NCI-H748 (cell line): ENCODE results near the gene SMTN.
"Not testable (repeated sequence)": the region's sequence is repeated elsewhere in the genome, so short reads cannot be mapped to it uniquely, and the experiment has no call there.

Experiments used
- DNase-seq: peaks from one replicate; lab custom pipeline; 2025; ENCODE audit not compliant: unreplicated experiment; lab: John Stamatoyannopoulos, UW

SMTN gene

DNA sequence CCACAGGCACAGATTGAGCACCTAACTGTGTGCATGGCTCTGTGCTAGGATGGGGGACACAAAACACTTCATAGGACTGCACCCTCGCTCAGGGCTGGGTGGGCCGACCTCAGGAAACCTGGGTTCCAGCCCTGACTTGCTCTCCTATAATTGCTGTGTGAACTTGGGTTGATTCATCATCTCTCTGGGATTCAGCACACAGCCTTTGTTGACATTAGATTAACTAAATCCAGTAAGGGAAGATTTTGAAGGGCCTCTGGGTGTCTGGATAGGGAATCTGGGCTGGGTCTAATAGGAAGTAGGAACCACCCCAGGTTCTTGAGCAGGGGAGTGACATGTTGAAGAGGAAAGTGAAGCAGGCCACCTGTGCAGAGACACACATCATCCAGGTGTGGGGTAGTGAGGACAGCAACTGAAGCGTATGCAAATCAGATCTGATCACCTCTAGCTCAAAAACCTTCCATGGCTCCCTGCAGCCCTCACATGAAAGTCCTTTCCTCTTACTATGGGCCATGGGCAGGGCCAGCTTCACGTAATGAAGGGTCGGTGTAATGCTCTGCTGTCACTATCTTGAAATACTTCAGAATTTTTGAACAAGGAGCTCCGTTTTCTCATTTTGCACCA, 11.3 kb upstream of the SMTN start:
- DNase-seq, result not testable (repeated sequence)

DNA sequence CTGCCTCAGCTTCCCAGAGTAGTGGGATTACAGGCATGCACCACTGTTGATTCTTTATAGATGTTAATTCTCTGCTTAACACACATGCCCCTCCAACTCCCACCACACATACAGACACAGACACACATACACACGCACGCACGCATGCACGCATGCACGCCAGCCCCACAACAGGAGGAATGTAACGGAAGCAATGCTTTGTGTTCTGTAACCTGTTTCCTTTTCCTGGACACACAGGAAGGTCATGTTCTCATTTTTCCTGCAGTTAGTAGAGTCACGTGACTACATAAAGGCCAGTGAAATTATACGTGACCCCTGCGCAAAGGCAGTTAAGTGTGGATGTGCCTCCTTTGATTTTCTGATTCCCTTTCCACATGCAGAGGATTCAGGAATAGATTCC, 8.0 kb upstream of the SMTN start:
- DNase-seq, result not testable (repeated sequence)

DNA sequence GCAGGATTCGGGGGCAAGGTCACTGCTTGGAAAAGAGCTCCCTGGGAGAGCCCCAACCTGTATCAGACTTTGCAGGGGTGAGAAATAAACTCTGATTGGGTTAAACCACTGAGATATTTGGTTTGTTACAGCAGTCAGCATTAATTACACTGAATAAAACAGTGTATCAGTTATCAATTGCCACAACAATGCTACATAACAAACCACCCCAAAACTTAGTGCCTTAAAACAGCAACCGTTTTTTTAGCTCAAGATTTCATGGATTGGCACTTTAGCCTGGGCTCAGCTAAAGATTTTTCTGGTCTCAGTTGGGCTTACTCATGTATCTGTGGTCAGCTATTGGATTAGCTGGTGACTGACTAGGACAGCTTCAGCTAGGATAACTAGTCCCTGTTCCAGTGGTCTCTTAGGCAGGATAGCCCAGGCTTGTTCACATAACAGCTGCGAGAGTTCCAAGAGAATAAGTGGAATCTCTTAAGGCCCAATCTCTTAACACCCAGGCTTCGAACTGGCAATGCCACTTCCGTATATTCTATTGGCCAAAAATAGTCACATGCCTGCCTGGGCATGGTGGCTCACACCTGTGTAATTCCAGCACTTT, 7.5 kb upstream of the SMTN start:
- not testable (repeated sequence) for DNase-seq

DNA sequence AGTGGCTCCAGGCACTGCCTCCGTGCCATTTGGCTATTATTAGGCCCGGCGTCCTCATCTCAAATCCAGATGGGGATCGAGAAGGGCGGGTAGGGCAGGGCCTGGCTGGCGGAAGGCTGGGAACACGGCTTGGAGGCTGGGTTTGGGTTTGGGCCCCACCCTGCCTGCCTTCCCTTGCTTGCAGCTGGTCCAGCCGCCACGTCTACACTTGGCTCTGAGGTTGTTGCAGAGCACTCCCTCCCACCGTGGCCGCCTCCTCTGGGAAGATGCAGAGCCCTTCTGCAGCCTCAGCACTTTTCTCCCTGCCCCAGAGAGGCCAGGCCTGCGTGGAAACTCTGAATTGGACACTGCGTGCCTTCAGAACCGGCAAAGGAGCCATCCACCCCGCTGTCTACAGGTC, 5.2 kb upstream of the SMTN start:
- DNase-seq, result no peak

DNA sequence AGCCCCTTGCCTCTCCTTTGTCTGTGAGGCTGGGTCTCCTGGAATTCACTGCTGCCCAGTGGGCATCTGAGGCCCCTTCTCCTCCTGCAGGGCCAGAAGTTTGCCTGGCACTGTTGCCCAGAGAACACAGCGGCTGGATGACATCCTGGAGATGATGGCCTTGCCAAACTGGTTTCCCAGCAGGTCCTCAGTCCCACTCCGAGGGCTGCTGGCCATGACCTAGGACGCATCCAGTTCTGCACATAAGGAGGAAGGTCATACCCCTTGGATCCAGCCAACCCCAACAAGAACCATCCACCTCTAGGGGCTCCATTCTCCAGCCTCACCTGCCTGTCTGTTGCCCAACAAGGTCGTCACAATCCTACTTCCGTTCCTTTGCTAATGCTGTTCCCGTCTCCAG, 3.4 kb upstream of the SMTN start:
- DNase-seq, result no peak

DNA sequence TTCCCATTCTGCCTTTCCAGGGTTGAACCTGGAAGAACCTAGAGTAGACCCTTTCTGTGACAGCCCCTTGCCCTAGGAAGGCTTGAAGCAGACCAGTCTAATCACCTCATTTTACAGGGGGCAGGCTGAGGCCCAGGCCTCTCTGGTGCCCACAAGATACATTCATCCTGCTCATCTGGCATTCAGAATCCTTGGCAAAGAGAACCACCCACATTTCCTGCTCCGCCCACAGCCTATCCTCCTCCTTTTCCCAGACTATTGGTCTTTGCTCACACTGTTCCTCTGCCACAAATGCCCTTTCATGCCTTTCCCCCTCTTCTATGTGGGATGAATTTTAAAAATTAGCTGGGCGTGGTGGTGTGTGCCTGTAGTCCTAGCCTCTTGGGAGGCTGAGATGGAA, 2.7 kb upstream of the SMTN start:
- not testable (repeated sequence) for DNase-seq

DNA sequence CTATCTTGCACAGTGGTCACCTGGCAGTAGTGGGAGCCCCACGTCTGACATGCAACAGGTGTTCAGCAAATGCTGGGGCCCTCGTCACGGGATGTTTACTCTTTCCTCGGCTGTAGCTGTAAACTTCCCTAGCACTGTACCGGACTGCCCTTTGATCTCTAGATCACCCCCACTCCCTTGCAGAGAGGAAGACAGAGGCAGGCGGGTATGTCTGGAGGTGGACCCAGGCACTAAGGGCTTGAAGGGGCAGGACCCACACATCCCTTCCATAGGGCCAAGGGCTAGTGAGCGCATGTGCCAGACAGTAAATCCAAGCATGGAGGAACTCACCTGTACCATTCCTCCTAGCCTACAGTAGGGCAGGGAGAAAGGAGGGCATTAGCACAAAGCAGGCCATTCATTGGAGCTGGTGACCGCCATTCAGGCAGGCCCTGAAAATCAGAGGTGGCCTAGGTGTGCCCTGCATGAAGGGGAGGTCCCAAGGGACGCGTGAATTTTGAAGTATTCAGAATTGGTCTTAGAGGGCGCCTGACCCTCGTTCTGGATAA, 1.9 kb upstream of the SMTN start:
- DNase-seq, result no peak

DNA sequence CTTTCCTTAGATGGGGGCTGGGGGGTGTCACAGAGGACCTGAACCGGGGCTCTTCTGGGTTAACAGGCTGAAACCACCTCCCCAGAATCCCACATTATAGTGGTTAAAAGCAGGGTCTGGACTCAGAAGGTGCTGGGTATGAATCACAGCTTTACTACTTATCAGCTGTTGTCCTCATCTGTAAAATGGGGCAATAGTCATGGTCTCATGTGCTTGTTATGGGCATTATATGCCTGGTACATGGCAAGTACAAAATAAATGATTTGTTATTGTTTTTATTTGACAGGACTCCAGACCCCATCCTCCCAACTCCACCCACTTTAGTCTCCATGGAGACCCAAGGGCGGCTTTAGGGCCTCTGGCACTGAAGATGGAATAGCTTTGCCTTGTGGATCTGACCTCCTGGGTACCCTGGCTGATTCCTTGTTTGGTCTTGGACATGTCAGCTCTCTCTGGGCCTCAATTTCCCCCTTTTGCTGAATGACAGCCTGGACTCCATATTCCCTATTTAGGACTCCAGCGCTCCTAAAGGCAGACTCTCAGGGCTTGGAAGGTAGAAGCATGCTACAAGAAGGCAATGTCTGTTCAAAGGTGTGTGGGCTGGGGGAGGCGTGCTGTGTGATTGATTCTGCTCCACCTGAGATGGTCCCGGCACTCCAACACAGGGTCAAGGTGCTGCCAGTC, 812 bp upstream of the SMTN start:
- peak; percentile 43 for DNase-seq

DNA sequence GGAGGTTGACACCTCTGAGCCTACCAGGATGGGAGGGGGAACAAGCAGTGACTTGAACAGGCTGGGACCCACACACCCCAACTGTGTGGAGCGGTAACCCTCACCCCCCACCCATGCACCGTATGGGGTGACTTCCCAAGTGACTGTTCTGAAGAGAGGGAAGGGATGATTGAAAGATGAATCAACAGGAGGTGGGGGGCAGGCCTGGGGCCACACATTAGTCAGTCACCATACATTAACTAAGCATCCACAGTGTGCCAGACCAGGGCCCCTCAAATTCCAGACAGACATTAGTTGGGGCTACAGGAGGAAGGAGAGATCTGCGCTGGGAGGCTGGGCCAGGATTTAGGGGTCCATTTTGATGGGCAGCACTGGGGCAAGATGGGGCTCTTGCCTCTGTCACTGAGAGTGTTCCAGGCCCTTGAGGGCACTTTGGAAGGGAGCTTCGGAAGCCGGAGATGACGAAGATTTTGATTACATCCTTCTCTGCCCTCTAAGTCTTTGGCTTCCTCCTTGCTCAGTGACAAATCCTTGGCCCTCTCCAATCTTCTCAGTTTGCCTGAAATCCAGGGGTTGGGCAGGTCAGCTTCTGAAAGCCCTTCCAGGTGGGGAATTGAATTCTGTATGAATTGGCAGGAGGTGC, 966 bp downstream of the SMTN start:
- DNase-seq, result no peak

DNA sequence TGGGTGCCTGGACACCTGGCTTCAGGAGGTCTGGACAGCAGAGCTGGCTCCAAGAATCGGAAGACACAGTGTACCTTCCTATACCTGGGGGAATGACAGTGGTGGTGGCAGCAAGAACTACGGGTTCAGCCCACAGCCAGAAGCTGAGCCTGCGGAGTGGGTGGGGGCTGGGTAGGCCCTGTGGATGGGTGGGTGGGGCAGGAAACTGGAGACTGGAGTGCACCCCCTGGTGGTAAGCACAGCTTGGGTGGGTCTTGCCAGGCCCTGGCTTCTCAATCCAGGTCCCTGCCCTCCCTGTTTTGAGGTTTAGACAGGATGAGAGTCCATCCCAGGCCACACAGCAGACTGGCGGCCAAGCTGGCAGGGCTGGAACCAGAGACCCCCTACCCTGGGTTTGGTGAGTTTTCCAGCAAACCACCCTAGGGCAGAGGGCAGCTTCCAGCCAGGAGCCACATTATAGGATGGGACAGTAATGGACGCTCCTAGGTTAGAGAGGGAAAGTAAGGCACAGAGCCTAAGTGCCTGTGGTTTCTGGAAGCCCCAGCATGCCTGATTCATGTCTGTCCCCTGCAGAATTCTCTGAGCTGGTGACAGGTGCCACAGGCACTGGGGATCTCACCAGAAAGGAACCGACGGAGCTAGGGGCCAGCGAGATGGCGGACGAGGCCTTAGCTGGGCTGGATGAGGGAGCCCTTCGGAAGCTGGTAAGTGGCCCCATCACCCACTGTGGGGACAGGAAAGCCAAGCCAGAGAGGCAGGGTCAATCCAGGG, 1.7 kb downstream of the SMTN start:
- peak; percentile 54 for DNase-seq

DNA sequence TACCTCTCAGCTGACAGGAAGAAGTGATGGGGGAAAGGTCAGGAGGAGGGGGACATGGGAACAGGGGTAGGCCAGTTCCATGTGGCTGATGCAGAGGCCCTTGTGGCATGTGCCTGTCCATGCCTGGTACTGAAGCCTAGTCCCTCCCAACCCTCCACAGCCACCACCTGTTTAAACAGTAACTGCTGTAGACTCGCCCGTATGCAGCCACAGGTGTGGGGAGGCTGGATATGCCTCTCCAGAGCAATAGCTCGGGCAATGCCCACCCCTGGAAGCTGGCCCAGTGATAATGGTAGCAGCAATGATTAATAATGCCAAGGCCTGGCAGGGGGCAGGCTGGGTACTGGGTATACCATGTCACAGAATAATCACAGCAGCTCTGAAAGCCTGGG, 2.3 kb downstream of the SMTN start:
- peak; percentile 62 for DNase-seq

DNA sequence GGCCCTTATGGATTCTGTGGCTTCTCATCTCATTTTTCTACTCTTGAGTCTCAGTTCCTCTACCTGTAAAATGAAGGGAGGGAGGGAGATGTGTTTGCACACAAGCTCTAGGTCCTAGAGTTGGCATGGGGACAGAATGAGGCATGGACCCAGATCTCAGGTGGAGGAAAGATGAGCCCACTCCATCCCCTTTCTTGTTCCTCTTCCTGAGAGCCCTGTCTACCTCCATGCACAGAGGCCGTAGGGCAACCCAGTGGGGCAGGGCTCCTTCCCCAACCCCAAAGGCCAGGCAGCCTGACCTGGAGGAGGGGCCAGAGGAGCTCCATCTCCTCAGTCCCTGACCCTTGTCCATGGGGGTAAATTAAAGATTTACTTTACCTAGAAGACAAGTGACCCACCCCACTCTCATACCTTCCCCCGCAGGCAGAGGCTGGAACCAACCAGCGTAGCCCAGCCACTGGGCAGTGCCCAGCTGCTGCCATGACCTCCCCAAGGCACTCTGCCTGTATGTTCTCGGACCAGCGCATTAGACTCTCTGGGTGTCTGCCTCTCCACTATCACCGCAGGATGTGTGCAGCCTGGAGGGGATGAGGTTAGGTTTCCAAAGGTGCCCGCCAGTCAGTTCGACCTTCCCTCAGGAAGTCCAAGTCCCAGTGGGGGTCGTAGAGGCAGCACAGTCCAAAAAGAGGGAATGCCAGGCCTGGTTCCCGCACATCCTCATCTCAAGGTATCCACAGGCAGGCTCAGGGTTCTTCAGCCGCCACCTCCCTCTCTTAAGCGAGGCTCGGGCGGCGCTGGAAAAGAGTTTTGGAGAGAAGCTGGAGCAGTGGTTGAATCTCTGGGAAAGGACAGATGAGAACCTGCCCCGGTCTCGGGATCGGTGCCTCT, 3.0 kb downstream of the SMTN start:
- peak; percentile 28 for DNase-seq

DNA sequence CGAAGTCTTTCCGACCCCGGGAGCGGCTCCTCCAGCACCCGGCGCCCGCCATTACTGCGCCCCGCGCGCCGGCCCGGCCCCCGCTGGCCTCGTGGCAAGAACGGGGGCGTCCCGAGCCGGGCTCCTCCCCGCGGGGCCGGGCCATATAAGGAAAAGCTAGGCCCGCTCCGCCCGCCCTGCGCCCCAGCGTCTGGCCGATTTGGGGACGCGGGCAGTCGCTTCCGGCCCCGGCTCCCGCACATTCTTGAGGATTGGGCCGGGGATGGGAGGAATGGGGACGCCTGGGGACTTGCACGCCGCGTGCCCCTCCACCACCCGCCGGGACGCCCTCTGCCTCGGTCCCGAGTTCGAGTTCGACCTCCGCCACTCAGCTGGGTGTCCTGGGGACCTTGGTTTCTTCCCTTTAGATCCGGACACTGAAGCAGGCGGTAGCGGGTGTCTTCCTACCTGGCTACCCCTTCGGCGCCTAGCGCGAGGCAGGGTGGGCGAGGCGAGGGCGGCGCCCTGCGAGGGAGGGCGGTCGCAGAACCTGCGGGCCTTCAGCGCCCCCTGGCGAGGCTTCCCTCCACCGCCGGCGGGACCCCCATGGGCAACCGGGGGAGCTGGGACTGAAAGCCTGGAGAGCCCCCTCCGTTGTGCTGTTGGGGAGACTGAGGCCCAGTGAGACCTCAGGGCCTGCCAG, 3.8 kb downstream of the SMTN start:
- peak; percentile 60 for DNase-seq

DNA sequence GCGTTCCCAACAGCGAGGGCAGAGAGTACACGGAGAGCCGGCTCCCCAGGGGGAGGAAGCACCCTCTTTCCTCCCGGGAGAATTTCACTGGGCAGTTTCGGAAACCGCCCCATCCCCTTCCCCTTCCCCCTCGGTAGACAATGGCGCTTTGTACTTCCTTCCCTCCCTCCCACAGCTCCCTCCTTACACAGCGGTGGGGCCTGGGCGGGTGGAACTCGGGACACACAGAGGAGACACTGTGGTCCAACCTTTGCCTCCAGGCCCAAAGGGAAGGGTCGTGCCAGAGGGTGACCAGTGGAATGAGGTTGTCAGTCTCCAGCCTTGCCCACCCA, 4.3 kb downstream of the SMTN start:
- no peak for DNase-seq

DNA sequence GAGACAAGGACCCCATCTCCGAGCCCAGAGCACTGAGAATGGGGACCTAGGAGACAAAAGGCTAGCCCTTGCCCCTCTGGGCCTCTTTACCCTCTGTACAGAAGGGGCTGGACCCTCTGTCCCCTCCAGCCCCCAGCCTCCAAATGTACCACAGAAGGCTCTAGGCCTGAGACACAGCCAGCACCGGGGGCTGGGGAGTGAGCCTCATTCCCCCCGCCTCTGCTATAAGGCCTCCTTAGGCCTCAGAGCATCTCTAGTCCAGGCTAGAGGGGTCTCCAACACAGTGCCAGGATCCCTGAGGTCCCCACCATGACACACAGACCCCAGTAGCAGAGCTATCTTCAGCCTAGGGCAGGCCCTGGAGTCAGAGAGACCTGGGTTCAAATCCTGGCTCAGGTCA, 4.8 kb downstream of the SMTN start:
- DNase-seq, result no peak

DNA sequence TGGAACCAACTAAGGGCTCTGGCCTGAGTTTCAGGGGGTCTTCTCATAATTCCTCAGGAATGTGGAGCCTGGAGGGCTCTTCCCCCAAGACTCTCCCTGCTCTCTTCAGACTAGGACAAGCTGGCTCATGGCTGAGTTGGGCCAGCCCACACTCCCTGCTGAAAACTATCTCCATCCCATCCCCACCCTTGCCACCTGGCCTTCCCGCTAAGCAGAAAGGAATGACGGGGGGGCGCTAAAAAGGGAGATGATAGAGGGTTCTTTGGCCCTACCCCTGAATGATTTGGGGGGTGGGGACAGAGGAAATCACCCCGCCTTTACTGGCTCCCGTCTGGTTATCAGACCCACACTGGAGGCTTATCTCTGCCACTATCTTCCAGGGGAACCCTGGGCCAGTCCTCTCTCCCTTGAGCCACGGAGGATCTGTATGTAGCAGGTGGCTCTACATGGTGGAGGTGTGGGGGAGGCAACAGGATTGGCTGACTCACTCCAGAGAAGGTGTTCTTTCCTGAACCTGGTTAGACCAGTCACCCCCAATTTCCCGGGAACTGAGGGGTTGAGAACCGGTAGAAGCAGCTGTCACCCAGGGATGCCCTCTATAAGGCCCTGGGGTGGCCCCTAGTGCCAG, 5.7 kb downstream of the SMTN start:
- no peak for DNase-seq

DNA sequence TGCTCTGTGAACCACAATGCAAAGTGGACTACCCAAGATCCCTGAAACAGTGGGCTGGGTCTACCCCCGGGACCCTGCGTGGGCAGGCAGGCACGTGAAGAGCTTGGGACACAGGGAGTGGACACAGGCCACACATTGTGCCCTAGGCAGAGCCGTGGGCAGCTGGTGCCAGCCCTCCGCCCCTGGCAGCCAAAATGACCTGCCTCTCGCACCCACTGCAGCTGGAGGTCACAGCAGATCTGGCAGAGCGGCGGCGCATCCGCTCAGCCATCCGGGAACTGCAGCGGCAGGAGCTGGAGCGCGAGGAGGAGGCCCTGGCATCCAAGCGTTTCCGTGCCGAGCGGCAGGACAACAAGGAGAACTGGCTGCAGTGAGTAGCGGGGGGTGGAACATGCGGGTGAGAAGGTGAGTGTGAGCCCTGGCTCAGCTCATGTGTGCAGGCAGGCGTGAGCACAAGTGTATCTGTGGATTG, 6.7 kb downstream of the SMTN start:
- DNase-seq, result no peak

DNA sequence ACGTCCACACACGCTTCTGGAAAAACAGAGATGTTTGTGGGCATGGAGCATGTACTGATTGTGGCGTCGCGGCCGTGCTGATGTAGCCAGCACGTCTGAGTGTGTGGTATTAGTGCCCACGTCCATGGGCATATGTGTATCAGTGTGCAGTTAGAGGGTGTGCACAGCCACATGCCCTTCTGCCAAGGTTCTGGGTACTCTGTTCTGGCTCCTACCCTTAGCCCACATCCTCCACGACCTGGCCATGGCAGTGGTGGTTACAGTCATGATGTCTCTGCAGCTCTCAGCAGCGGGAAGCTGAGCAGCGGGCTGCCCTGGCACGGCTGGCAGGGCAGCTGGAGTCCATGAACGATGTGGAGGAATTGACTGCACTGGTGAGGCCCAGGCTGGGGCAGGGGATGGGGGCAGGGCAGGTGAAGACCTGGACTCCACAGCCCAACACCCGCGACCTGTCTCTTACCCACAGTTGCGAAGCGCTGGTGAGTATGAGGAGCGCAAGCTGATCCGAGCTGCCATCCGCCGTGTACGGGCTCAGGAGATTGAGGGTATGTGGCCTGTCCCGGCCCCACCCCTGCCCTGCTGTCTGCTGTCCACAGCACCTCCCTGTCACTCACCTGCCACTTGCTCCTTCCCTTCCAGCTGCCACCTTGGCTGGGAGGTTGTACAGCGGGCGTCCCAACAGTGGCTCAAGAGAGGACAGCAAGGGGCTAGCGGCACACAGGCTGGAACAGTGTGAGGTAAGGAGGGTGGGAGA, 7.3 kb downstream of the SMTN start:
- DNase-seq, result no peak
